GM12872 (cell line): Measurements from ENCODE around the gene KDM2B.

ENCODE experiments used
- CTCF ChIP-seq: IDR thresholded peaks from 3 replicates; pipeline ENCODE4 v1.5.1; 2011; ENCODE audit warnings: low read depth, mild to moderate bottlenecking, low read length, moderate library complexity; ENCODE audit not compliant: insufficient read depth

Gene KDM2B

DNA sequence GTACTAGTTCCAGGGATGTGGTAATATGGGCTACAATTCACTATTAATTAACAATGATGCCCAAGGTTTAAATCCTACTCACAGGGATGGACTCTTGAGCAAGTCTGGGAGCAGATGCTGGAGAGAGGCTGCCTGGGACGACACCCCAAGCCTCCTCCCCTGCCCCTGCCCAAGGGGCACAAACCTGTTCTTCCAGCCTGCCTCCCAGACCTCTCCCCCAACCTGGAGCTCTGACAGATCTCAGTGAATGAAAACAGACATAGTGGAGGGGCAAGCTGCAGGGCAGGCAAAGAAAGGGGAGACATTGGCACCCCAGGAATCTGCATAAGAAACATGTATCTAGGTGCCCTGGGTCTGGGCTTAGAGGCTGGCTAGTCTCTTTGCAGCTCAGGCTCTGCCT is 5.8 kb downstream of the KDM2B start:
- no peak for TF ChIP-seq CTCF

DNA sequence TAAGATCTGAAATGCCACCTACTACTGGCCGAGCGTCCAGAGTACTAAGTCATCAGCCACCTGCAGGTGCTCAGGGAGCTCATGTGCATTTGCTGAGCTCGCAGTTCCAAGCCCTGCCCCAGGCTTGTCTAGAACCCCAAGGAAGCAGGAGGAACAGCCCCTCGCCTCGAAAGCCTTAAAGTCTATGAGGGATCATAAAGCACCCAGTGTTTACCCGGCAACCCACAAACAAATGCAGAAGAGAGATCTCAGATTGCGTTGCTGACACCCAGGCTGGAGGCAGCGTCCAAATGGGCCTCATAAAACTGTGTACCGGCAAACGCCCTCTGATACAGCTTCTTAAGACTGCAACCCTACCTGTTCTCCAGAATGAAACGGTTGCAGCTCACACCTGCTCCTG is 6.8 kb downstream of the KDM2B start:
- no peak for TF ChIP-seq CTCF

- TF ChIP-seq CTCF, result no peak
These were observed 8.9 kb downstream of the KDM2B start for GRCh38 chr12:121571920-121572319.

- TF ChIP-seq CTCF, result no peak
These were observed 10.1 kb downstream of the KDM2B start for GRCh38 chr12:121570467-121571283.

- TF ChIP-seq CTCF, result no peak
These were observed 11.7 kb downstream of the KDM2B start for GRCh38 chr12:121568971-121569751.

- no peak for TF ChIP-seq CTCF
These were observed 12.3 kb downstream of the KDM2B start for GRCh38 chr12:121568518-121568917.

- TF ChIP-seq CTCF, result no peak
These were observed 15.7 kb downstream of the KDM2B start for GRCh38 chr12:121565076-121565475.
